GM12874 (cell line): ENCODE data around the gene TPD52L1.

ENCODE experiments used
- CTCF ChIP-seq: IDR thresholded peaks from 2 replicates; pipeline ENCODE4 v1.5.1; 2011; ENCODE audit warnings: low read depth, mild to moderate bottlenecking, control low read depth, low read length, moderate library complexity; ENCODE audit not compliant: insufficient read depth

The TPD52L1 gene

GRCh38 chr6:125192610-125192930 is 39.0 kb downstream of the TPD52L1 start:
- TF ChIP-seq CTCF: no peak

- TF ChIP-seq CTCF: no peak
Observed at GRCh38 chr6:125193208-125193607, 39.6 kb downstream of the TPD52L1 start.

- no peak for TF ChIP-seq CTCF
Observed at GRCh38 chr6:125194941-125195340, 41.4 kb downstream of the TPD52L1 start.

GRCh38 chr6:125195526-125195925 is 42.0 kb downstream of the TPD52L1 start:
- TF ChIP-seq CTCF: no peak

- TF ChIP-seq CTCF: no peak
Observed at GRCh38 chr6:125196613-125197012, 43.0 kb downstream of the TPD52L1 start.

GRCh38 chr6:125197795-125198269 is 44.3 kb downstream of the TPD52L1 start:
- no peak for TF ChIP-seq CTCF

GRCh38 chr6:125198398-125198937 is 44.9 kb downstream of the TPD52L1 start:
- no peak for TF ChIP-seq CTCF
